HepG2 (cell line): ENCODE results near the gene FKBP1B. TPM values are rescaled to one million over a fixed set of nuclear protein-coding genes. Genes with fewer than 3 reads are reported as not detected.

Experiments
- ATAC-seq: fragments of 200-7000 bp; cut with Tn5 transposase; 3 replicates; pipeline ENCODE4 v1.9.1; 2020; ENCODE audit warnings: mild to moderate bottlenecking, moderate library complexity
- BruUV-seq: library from RNA; stranded (reverse); fragments of 400-500 nt; replicated peaks from 2 replicates; lab custom pipeline; 2021; lab: Mats Ljungman, UMichigan
- CTCF ChIA-PET: fragments of 300-600 bp; formaldehyde crosslinking; extraction: SDS; loops from one replicate; lab custom pipeline; 2021; ENCODE audit warnings: low total read pairs, inconsistent platforms, low intra/inter-chr PET ratio; lab: Yijun Ruan, JAX
- POLR2A ChIA-PET: fragments of 350-600 bp; sonication (Branson Sonifier 250); formaldehyde crosslinking; loops from one replicate; lab custom pipeline; 2020; ENCODE audit warnings: antibody characterized with exemption, inconsistent platforms; lab: Yijun Ruan, JAX
- DNase-seq: peaks from one replicate; pipeline ENCODE4 v3.0.0-alpha.2; 2015; ENCODE audit warnings: low spot score
- FAIRE-seq: peaks from 3 replicates; lab custom pipeline; 2011; peaks lifted over from hg19 to GRCh38; lab: Jason Lieb, UNC
- H2AFZ ChIP-seq: one replicate; pipeline ENCODE4 v1.6.1; 2011; ENCODE audit warnings: low read length, inconsistent platforms
- H3K27ac ChIP-seq: fragments of 300-600 bp; 3 replicates; pipeline ENCODE4 v1.8.0; 2011; ENCODE audit warnings: mixed run types, mild to moderate bottlenecking, mixed read lengths, low read length, inconsistent platforms; ENCODE audit not compliant: insufficient read depth; ENCODE audit errors: extremely low read length
- H3K27me3 ChIP-seq, 2 experiments: fragments of 200-600 bp in 1 of 2; 2 replicates in 1 of 2; 3 replicates in 1 of 2; pipeline versions ENCODE4 v1.6.0 to v1.8.0; 2011; ENCODE audit warnings: low read length in 2 of 2, mild to moderate bottlenecking in 2 of 2, moderate library complexity in 2 of 2, inconsistent platforms in 1 of 2; ENCODE audit not compliant: insufficient read depth in 2 of 2, control insufficient read depth in 1 of 2
- H3K36me3 ChIP-seq, 2 experiments: fragments of 200-600 bp in 1 of 2; replicated peaks in 1 of 2; 2 replicates in 1 of 2; 3 replicates in 1 of 2; pipeline versions ENCODE4 v1.5.1 to v1.8.0; 2011; ENCODE audit warnings: low read length in 2 of 2, inconsistent platforms in 1 of 2; ENCODE audit not compliant: insufficient read depth in 2 of 2, control insufficient read depth in 1 of 2
- H3K4me1 ChIP-seq: 2 replicates; pipeline ENCODE4 v1.5.1; 2012; ENCODE audit warnings: low read length, inconsistent platforms; ENCODE audit not compliant: insufficient read depth
- H3K4me2 ChIP-seq: 2 replicates; pipeline ENCODE4 v1.6.0; 2011; ENCODE audit warnings: low read depth, low read length, inconsistent platforms
- H3K4me3 ChIP-seq, 3 experiments: fragments of 200-600 bp in 1 of 3; sonication (generic), shearing (Covaris generic) in 1 of 3; replicated peaks in 1 of 3; 2 replicates each; pipeline ENCODE4 v1.5.1; 2011 to 2016; ENCODE audit warnings: low read length in 3 of 3, inconsistent platforms in 2 of 3, low read depth in 2 of 3, mild to moderate bottlenecking in 2 of 3, control low read depth in 1 of 3, mixed read lengths in 1 of 3; ENCODE audit not compliant: insufficient read depth in 1 of 3
- H3K79me2 ChIP-seq: one replicate; pipeline ENCODE4 v1.6.1; 2011; ENCODE audit warnings: low read length, inconsistent platforms; ENCODE audit not compliant: insufficient read depth
- H3K9ac ChIP-seq: 2 replicates; pipeline ENCODE4 v1.6.0; 2011; ENCODE audit warnings: mild to moderate bottlenecking, low read depth, low read length, inconsistent platforms; ENCODE audit not compliant: insufficient read depth
- H3K9me3 ChIP-seq: 2 replicates; pipeline ENCODE4 v1.5.1; 2012; ENCODE audit warnings: mild to moderate bottlenecking, low read length
- H4K20me1 ChIP-seq: 2 replicates; pipeline ENCODE4 v1.6.0; 2011; ENCODE audit warnings: inconsistent platforms, mild to moderate bottlenecking, low read length, moderate library complexity; ENCODE audit not compliant: insufficient read depth
- ATRX ChIP-seq: sonication (generic); formaldehyde crosslinking; IDR thresholded peaks from 2 replicates; pipeline ENCODE4 v1.4.0; 2020; ENCODE audit warnings: missing genetic modification reagents, borderline replicate concordance
- HBP1 ChIP-seq: IDR thresholded peaks from 2 replicates; pipeline ENCODE4 v1.6.1; 2016; ENCODE audit warnings: low read depth, control low read depth
- HOXA3 ChIP-seq: sonication (generic); formaldehyde crosslinking; IDR thresholded peaks from 2 replicates; pipeline ENCODE4 v1.5.0; 2020; ENCODE audit warnings: missing genetic modification reagents
- IKZF5 ChIP-seq: IDR thresholded peaks from 2 replicates; pipeline ENCODE4 v1.6.1; 2018; ENCODE audit warnings: missing genetic modification reagents, mild to moderate bottlenecking, missing compliant biosample characterization
- MAX ChIP-seq: IDR thresholded peaks from 2 replicates; pipeline ENCODE4 v1.6.1; 2012; ENCODE audit warnings: inconsistent platforms
- SIX4 ChIP-seq: sonication (generic); formaldehyde crosslinking; IDR thresholded peaks from 2 replicates; pipeline ENCODE4 v1.4.0; 2020; ENCODE audit warnings: missing genetic modification reagents
- SP4 ChIP-seq: sonication (generic); formaldehyde crosslinking; IDR thresholded peaks from 2 replicates; pipeline ENCODE4 v1.8.1; 2023; ENCODE audit warnings: mild to moderate bottlenecking, missing genetic modification reagents
- TFDP2 ChIP-seq: sonication (generic); formaldehyde crosslinking; IDR thresholded peaks from 2 replicates; pipeline ENCODE4 v1.4.0; 2020; ENCODE audit warnings: missing genetic modification reagents
- THYN1 ChIP-seq: sonication (generic); formaldehyde crosslinking; IDR thresholded peaks from 2 replicates; pipeline ENCODE4 v1.8.1; 2023; ENCODE audit warnings: low read depth, mild to moderate bottlenecking, moderate library complexity, missing genetic modification reagents, borderline replicate concordance
- ZBTB38 ChIP-seq: sonication (generic); formaldehyde crosslinking; IDR thresholded peaks from 2 replicates; pipeline ENCODE4 v1.5.1; 2020; ENCODE audit warnings: mild to moderate bottlenecking, missing genetic modification reagents
- ZFP36L2 ChIP-seq: sonication (generic); formaldehyde crosslinking; IDR thresholded peaks from 2 replicates; pipeline ENCODE4 v1.4.0; 2020; ENCODE audit warnings: missing genetic modification reagents
- ZFX ChIP-seq: sonication (generic); formaldehyde crosslinking; IDR thresholded peaks from 2 replicates; pipeline ENCODE4 v1.4.0; 2020; ENCODE audit warnings: mild to moderate bottlenecking, low read depth, missing genetic modification reagents, moderate library complexity
- ZFY ChIP-seq: sonication (generic); formaldehyde crosslinking; IDR thresholded peaks from 2 replicates; pipeline ENCODE4 v1.4.0; 2020; ENCODE audit warnings: missing genetic modification reagents
- ZNF34 ChIP-seq: sonication (generic); formaldehyde crosslinking; IDR thresholded peaks from 2 replicates; pipeline ENCODE4 v1.4.0; 2020; ENCODE audit warnings: mild to moderate bottlenecking, missing genetic modification reagents, borderline replicate concordance
- ZNF432 ChIP-seq: sonication (generic); formaldehyde crosslinking; IDR thresholded peaks from 2 replicates; pipeline ENCODE4 v1.5.0; 2020; ENCODE audit warnings: missing genetic modification reagents, mild to moderate bottlenecking, borderline replicate concordance
- ZNF766 ChIP-seq: sonication (generic); formaldehyde crosslinking; IDR thresholded peaks from 2 replicates; pipeline ENCODE4 v1.5.0; 2020; ENCODE audit warnings: missing genetic modification reagents, borderline replicate concordance
- ZNF777 ChIP-seq: sonication (generic); formaldehyde crosslinking; IDR thresholded peaks from 2 replicates; pipeline ENCODE4 v1.4.0; 2020; ENCODE audit warnings: missing genetic modification reagents
- ZNF784 ChIP-seq: sonication (generic); formaldehyde crosslinking; IDR thresholded peaks from 2 replicates; pipeline ENCODE4 v1.5.1; 2020; ENCODE audit warnings: missing genetic modification reagents, mild to moderate bottlenecking, borderline replicate concordance
- WGBS: methylation state at CpG from one replicate; pipeline ENCODE4 v1.1.6; 2017; ENCODE audit warnings: low lambda C conversion rate; 5-methylcytosine and 5-hydroxymethylcytosine counted together
- in situ Hi-C: cut with HindIII; loops from 2 replicates; pipeline ENCODE4 v1.10.0; 2017; ENCODE audit warnings: low pct_unique_long_range_greater_than_20kb; ENCODE audit not compliant: extremely low pct_ligation_motif_present
- intact Hi-C: fragments of 100-400 bp; cut with micrococcal nuclease; formaldehyde crosslinking; loops from one replicate; pipeline ENCODE4 v1.10.0; 2022; ENCODE audit not compliant: unreplicated experiment
- polyA plus RNA-seq, 8 experiments: library from polyadenylated mRNA; depleted of rRNA in 3 of 8; stranded (reverse) in 7 of 8; unstranded in 1 of 8; fragments of >200 nt; fragmentation: Illumina TruSeq in 4 of 8; extraction: Trizol in 4 of 8; gene quantifications; 2 replicates each; pipeline versions ENCODE4 v1.2.1 to v1.2.3, GENCODE V29; 2011 to 2016; ENCODE audit warnings: low read depth in 4 of 8, missing spikeins in 1 of 8, mixed read lengths in 1 of 8; ENCODE audit not compliant: insufficient read depth in 1 of 8
- total RNA-seq, 5 experiments: library from RNA; depleted of rRNA; stranded (reverse); fragments of >200 nt; fragmentation: Illumina TruSeq; extraction: Trizol; gene quantifications; 2 replicates each; pipeline ENCODE4 v1.2.3, GENCODE V29; 2016; ENCODE audit warnings: low read depth in 1 of 5

FKBP1B gene
- total and polyA plus RNA-seq, 2 of the 13 experiments (the other 11 are each of a cell fraction or from before 2014, with no cell fraction given): 35.2 to 96.3 TPM

- TF ChIP-seq ZNF784: no peak
Measured at GRCh38 chr2:24008672-24009366, 40.7 kb upstream of the FKBP1B start (continued).

GRCh38 chr2:24009367-24009679 lies 40.2 kb upstream of the FKBP1B start:
- in situ Hi-C loops (no loop called here), intact Hi-C loops (no loop called here)
- H3K9ac ChIP-seq: peak overlapping the region; percentile 3; the same call in 1 of the 2 replicates
- no peak for DNase-seq
- 55% methylated on average over 9 of the region's 9 CpGs for WGBS
- BruUV-seq: no TSS peak
- no peaks in the 10 kb centered on the region for H4K20me1 ChIP-seq
- H2AFZ ChIP-seq: no peak overlapping the region
- FAIRE-seq: no peak
- peak overlapping the region in 1 of 3 experiments; percentile 51; a peak in 2 of 6 replicates for H3K4me3 ChIP-seq
- no peak for TF ChIP-seq ZFP36L2
- TF ChIP-seq ZNF777 (CRISPR knock-in tag): 0 out of 2 replicates have a peak, but pooled peaks have one; percentile 24
- peak; percentile 52; the same call in 1 of the 2 replicates for TF ChIP-seq HOXA3 (CRISPR knock-in tag)
- TF ChIP-seq TFDP2 (CRISPR knock-in tag): no peak
- no peak for TF ChIP-seq SIX4 (CRISPR knock-in tag)
- TF ChIP-seq ZFY (CRISPR knock-in tag): peak; percentile 25; the same call in 1 of the 2 replicates
- TF ChIP-seq MAX: peak; percentile 35; the same call in 1 of the 2 replicates
- no peak for TF ChIP-seq IKZF5 (CRISPR knock-in tag)
- TF ChIP-seq THYN1 (CRISPR knock-in tag): no peak
- TF ChIP-seq ZFX: 0 out of 2 replicates have a peak, but pooled peaks have one; percentile 13
- 0 out of 2 replicates have a peak, but pooled peaks have one; percentile 22 for TF ChIP-seq SP4
- TF ChIP-seq HBP1 (CRISPR knock-in tag): no peak
- TF ChIP-seq ZBTB38 (CRISPR knock-in tag): 0 out of 2 replicates have a peak, but pooled peaks have one; percentile 45
- no peak for TF ChIP-seq ZNF766 (CRISPR knock-in tag)
- no peak for TF ChIP-seq ZNF34
- TF ChIP-seq ATRX (CRISPR knock-in tag): no peak
- TF ChIP-seq ZNF432 (CRISPR knock-in tag): no peak
- TF ChIP-seq, all 625 proteins: peak for 7
- Histone ChIP-seq H3K9me3 (no peaks in the 10 kb centered on the region), H3K79me2 (no peaks in the 10 kb centered on the region), H3K4me2 (peak overlapping the region; percentile 73), H3K36me3 (no peaks in the 10 kb centered on the region), H3K4me1 (peaks cover 31% of the 10 kb centered on the region), H3K27me3 (no peaks in the 10 kb centered on the region), H3K27ac (no peak overlapping the region)
- POLR2A ChIA-PET: interaction anchor here (2.3 kb wide), 1 partner anchor 38 kb away, joined by 7 read pairs; the partner anchor contains the start of gene WDCP
- CTCF ChIA-PET: interaction anchor here (0.7 kb wide), 1 partner anchor 168 kb away, joined by 3 read pairs; no protein-coding TSS in a partner anchor
- ATAC-seq: peak; percentile 51
